Lower leg skin (tissue), 4 donors: Measurements from ENCODE around the gene TIMM23B. TPM values are rescaled to one million over a fixed set of nuclear protein-coding genes. Genes with fewer than 3 reads are reported as not detected.
"Not testable (repeated sequence)": the region's sequence is repeated elsewhere in the genome, so short reads cannot be mapped to it uniquely, and the experiment has no call there.

ENCODE experiments used
- DNase-seq, 2 donors: peaks; one replicate each; pipeline ENCODE4 v3.0.0-alpha.2; 2019; ENCODE audit warnings: low spot score in 2 of 2
- H3K4me3 ChIP-seq: fragments of 200-600 bp; sonication (generic); 2 replicates; pipeline ENCODE4 v1.5.1; 2017; ENCODE audit warnings: mild to moderate bottlenecking, low read depth; ENCODE audit not compliant: poor library complexity, severe bottlenecking
- WGBS, 2 donors: methylation state at CpG; one replicate each; pipeline ENCODE4 v1.1.5; 2018; 5-methylcytosine and 5-hydroxymethylcytosine counted together
- intact Hi-C: fragments of 100-400 bp; cut with DNase I; formaldehyde crosslinking; loops from one replicate; pipeline ENCODE4 v1.15.0; 2023; ENCODE audit warnings: low total_unique reads
- total RNA-seq, 4 donors: library from RNA; depleted of rRNA; stranded (reverse); fragments of >200 nt; gene quantifications; one replicate each; pipeline ENCODE4 v1.1.0, GENCODE V29; 2016

Gene TIMM23B
- total RNA-seq: 10 to 100 TPM in 3 of 4 donors, 1 to 10 TPM in 1; 9.3 to 22.0 (median 14.1) TPM

DNA sequence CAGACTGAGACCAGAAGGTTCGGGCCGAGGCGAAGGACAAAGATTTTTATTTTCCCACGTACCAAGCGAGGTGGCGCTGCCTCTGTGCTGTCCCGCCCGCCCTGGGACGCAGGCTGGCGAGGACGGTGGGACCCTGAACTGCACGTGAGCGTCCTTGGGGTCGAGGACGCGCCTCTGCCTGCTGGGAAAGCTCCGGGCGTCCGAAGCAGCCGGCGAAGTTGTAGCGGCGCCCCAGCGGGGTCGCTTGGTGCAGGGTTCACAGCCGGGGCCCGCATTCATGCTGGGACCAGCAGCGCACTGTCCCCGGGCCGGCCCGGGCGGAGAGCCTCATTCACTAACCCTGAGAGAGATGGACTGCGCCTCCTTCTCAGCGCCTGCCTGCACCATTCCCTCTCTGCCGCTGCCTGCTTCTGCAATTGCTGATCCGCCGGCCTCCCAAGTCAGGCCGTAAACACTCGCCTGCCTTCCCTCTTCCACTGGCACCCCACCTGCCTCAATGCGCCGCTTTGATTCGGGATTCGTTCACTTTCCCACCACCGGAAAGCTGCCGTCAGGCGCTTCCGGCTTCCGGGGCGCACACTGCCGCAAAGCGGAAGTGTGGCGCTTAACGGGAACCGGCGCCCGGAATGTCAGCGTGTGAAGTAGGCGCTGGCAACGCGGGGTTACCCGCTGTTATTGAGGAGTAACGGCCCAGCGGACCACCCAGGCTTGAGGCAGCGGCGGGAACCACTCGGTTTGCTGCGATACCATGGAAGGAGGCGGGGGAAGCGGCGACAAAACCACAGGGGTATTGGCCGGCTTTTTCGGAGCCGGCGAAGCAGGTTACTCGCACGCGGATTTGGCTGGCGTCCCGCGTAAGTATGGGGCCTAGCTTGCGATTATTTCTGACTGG lies at the start of gene TIMM23B, which contains the start of gene PARG:
TIMM23B (plus strand) TSS at position 607 of the 892 bp plus-strand sequence; CDS start at position 749, 142 bp downstream.
PARG (minus strand) TSS at position 581 of the 892 bp plus-strand sequence; CDS start at position 279, 302 bp downstream.
- peak within 1 kb of the TSS; percentile 79 for H3K4me3 ChIP-seq
- 0 to 1% methylated on average over 51 to 65 of the region's 81 CpGs for WGBS, 2 donors
- DNase-seq: peak; percentile 44 to 91
- intact Hi-C loops: not testable (repeated sequence)

GRCh38 chr10:49899999-49900398 lies 41.9 kb upstream of the TIMM23B start:
- WGBS, 2 donors: 71 to 73% methylated on average over 1 to 2 of the region's 2 CpGs
- DNase-seq, intact Hi-C loops, H3K4me3 ChIP-seq: not testable (repeated sequence)

DNA sequence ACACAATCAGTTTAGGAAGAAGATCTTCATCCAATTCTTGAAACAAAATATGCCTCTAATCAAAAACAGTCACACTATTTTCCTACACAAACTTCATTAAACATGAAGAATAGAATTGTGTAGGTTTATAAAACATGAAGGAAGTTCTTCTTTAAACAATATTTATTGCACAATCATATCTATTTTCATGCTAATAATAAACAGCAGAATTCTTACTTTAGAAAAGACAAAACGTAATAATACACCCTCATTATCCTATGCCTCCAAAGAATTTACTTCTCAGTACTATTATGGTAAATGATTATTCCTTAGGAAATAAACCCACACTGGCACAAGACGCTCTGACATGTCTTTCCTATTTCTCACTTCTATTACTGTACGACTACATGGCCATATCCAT lies 41.4 kb upstream of the TIMM23B start:
- WGBS, 2 donors: 69 to 75% methylated on average over 3 of the region's 3 CpGs
- DNase-seq, H3K4me3 ChIP-seq, intact Hi-C loops: not testable (repeated sequence)

DNA sequence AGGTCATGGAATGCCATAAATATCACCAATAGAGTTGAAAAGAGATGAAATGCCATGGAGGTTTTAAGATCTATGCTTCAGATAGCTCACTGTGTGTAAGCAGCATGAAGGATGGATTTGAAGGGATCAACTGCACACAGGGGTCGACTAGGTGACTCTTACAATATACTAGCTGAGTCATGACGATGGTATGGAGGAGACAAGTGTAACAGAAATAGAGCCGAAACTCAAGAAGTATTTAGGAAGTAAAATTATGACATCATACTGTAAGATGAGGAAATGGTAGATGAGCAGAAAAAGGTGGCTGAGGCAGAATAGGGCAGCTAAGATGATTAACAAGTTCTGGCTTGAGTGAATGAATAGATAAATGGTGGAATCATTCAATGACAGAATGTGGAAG lies 38.0 kb upstream of the TIMM23B start:
- H3K4me3 ChIP-seq, DNase-seq, intact Hi-C loops: not testable (repeated sequence)
- 90 to 94% methylated on average over 3 of the region's 3 CpGs for WGBS, 2 donors

- 57 to 73% methylated on average over 4 of the region's 4 CpGs for WGBS, 2 donors
- DNase-seq, intact Hi-C loops, H3K4me3 ChIP-seq: not testable (repeated sequence)
Observed at GRCh38 chr10:49908290-49909080, 33.4 kb upstream of the TIMM23B start.

DNA sequence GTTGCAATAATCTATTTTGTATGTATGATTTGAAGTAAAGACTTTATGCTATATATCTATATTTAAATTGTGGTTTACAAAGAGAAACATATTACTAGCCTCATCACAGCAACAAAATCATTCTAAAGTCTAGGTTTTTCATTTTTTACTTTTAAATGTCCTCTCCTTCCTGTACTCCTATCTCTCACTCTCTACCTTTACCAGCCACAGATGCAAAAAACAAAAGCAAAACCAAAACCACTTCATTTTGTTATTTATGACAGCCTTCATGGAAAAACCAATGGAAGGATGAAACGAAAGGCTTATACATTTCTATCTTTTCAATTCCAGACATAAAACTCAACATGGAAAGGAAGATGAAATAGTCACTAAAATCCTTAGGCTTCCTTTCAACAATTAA lies 31.6 kb upstream of the TIMM23B start:
- intact Hi-C loops, DNase-seq, H3K4me3 ChIP-seq: not testable (repeated sequence)
- WGBS, 2 donors: no CpG with 5 or more reads among the region's 1 CpG

DNA sequence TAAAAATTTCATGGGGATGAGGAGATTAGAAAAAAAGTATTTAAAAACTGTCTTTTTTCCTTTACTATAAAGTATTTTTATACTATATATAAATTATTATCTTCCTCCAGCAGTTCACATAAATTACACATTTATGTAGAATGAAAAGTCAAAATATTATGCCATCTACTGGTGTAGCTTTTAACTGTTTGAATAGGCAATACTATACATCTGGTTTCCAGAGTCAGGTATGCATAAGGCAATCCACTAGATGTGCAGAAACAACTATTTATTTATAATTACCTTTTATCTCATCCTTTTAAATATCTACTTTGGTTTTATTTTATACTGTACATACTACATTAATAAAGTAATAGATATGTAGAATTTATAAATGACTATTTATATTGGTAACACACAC lies 25.4 kb upstream of the TIMM23B start:
- intact Hi-C loops, H3K4me3 ChIP-seq, DNase-seq: not testable (repeated sequence)

DNA sequence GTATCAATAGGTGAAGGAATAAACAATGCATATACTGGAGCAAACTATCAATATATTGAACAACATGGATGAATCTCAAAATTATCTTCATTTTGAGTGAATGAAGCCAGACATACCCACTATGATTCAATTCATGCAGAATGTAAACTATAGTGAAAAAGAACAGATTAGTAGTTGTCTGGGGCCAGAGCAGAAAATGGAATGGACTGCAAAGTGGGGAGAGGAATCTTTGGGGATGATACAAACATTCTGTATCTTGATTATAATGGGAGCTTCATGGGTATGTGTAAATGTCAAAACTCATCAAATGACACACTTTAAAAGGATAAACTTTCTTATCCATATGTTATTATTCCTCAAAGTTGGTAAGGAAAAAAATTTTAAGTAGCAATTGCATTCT lies 23.9 kb upstream of the TIMM23B start:
- DNase-seq, intact Hi-C loops, H3K4me3 ChIP-seq: not testable (repeated sequence)

DNA sequence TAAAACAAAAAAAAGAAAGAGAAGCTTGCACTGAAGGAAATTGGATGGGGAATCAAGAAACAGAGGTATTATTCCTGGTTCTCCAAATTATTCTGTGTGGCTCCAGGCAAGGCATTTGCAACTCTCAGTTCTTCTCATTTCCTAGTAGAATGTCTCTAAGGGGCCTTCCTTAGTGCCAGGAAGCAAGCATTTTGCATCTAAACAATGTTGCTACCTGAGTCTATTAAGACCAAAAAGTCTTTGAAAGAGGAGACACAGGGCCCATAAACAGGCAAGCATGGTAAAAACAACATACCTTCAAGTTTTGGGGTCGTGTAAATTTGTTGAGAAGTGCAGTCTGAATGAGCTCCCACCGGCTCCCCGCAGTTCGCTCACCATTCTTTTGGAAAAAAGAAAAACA lies 19.8 kb upstream of the TIMM23B start:
- H3K4me3 ChIP-seq, DNase-seq, intact Hi-C loops: not testable (repeated sequence)
- 64 to 72% methylated on average over 4 of the region's 4 CpGs for WGBS, 2 donors

- H3K4me3 ChIP-seq, intact Hi-C loops: not testable (repeated sequence)
- WGBS, 2 donors: 96 to 97% methylated on average over 4 of the region's 4 CpGs
Observed at GRCh38 chr10:49923572-49923971, 18.3 kb upstream of the TIMM23B start.

DNA sequence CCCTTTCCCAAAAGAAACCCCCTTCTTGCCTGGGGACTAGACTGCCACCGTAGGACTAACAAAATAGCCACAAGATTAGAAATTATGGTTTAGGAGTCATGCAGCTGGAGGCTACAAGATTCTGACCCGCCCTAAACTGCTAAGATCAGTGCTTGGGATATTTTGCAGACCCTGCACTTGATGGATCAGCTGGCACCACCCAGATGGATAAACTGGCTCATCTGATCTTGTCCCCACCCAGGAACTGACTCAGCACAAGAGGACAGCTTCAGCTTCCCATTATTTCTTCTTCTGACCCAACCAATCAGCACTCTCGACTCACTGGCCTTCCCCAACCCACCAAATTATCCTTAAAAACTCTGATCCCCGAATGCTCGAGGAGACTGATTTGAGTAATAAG lies 10.6 kb upstream of the TIMM23B start:
- H3K4me3 ChIP-seq, intact Hi-C loops, DNase-seq: not testable (repeated sequence)
- WGBS, 2 donors: 77 to 92% methylated on average over 5 of the region's 5 CpGs

More at GRCh38 chr10:49923572-49923971, 18.3 kb upstream of the TIMM23B start:
- DNase-seq: not testable (repeated sequence)

DNA sequence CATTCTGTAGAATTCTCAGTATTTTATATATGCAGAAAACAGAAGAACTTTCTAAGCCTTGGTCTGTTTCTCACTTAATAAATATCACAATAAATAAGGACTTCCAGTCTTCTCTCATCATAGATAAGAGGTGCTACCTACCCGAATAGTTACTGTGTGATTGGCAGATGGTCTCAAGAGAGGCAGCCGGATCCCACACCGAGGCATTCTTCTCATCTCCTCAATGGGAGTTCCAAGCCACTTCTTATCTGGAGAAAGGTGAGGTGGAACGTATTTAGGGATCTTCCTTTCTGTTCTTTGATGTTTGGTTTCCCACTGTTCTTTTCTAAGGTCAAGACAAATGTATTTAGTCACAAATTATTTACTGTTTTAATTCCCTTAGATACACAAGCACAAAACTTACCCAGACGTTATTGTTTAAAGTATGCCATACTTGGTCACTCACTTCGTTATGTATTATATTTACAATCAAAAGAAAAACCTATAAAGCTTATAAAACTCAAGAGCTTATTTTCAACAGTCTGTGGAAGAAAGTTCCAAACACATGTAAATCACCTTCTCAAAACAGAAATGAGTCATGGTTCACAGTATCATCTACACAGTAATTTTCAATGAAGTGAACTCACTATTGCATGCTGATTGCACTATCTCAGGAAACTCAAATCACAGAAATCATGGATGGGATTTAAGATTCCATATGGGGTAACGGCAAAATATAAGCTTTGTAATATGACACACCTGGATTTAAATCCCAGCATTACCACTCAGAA lies 9.7 kb upstream of the TIMM23B start:
- 91 to 94% methylated on average over 7 of the region's 7 CpGs for WGBS, 2 donors
- intact Hi-C loops, DNase-seq, H3K4me3 ChIP-seq: not testable (repeated sequence)

- intact Hi-C loops, DNase-seq: not testable (repeated sequence)
- 0% methylated on average over 12 of the region's 12 CpGs for WGBS, 2 donors
- H3K4me3 ChIP-seq: peak overlapping the region; percentile 79
Observed at GRCh38 chr10:49942339-49942705, 469 bp downstream of the TIMM23B start.

DNA sequence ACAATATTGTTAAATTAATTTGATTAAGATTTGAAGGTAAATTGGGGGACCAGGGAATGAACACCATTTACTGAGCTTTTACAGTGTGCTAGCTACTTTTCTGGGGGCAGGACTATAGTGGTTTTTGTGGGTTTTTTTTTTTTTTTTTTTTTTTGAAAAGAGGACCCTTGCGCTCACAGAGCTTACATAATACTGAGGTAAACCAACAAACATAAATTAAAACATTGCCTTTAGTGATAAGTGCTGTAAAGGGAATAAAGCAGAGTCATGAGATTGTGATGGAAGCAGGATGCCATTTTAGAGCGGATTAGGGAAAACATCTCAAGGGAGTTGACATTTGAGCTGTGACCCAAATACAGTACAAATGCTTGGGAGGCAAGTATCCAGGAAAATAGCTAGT lies 1.8 kb downstream of the TIMM23B start:
- intact Hi-C loops, DNase-seq, H3K4me3 ChIP-seq: not testable (repeated sequence)
- 89% methylated on average over 2 of the region's 2 CpGs for WGBS, 2 donors
